ENCODE data around the gene SBNO1.

The SBNO1 gene

DNA sequence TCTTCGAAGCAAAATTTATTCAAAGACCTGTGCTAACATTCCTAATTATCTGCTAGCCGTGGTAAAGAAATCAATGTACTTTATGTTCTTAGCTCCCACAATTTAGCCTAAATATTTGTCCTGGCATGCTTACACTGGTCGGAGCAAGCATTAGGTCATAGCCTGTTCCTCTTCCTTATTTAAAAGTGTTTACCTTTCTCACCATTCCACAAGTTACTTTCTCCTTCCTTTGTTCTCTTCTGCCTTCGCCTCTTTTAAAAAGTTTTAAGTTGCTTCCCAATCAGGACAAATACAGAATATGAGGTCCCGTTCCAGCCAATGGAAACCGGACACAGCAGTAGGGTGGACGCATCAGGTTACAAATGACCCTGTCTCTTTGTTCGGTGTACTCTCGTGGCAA is 104.6 kb downstream of the SBNO1 start:
- H3K27ac ChIP-seq (replicated peaks), result no peak overlapping the region
- no peak for TF ChIP-seq GABPA (IDR thresholded peaks at IDR 0.05; ENCODE audit: low read depth)
- TF ChIP-seq, protein P1, sequence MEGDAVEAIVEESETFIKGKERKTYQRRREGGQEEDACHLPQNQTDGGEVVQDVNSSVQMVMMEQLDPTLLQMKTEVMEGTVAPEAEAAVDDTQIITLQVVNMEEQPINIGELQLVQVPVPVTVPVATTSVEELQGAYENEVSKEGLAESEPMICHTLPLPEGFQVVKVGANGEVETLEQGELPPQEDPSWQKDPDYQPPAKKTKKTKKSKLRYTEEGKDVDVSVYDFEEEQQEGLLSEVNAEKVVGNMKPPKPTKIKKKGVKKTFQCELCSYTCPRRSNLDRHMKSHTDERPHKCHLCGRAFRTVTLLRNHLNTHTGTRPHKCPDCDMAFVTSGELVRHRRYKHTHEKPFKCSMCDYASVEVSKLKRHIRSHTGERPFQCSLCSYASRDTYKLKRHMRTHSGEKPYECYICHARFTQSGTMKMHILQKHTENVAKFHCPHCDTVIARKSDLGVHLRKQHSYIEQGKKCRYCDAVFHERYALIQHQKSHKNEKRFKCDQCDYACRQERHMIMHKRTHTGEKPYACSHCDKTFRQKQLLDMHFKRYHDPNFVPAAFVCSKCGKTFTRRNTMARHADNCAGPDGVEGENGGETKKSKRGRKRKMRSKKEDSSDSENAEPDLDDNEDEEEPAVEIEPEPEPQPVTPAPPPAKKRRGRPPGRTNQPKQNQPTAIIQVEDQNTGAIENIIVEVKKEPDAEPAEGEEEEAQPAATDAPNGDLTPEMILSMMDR (IDR thresholded peaks at IDR 0.05; ENCODE audit: insufficient read depth, low read length), result no peak
- TF ChIP-seq SPI1 (IDR thresholded peaks at IDR 0.05; ENCODE audit: borderline replicate concordance, low read depth), result no peak
- no peak for TF ChIP-seq POLR2AphosphoS5 (IDR thresholded peaks at IDR 0.05; ENCODE audit: low read depth)
- TF ChIP-seq, protein P2, sequence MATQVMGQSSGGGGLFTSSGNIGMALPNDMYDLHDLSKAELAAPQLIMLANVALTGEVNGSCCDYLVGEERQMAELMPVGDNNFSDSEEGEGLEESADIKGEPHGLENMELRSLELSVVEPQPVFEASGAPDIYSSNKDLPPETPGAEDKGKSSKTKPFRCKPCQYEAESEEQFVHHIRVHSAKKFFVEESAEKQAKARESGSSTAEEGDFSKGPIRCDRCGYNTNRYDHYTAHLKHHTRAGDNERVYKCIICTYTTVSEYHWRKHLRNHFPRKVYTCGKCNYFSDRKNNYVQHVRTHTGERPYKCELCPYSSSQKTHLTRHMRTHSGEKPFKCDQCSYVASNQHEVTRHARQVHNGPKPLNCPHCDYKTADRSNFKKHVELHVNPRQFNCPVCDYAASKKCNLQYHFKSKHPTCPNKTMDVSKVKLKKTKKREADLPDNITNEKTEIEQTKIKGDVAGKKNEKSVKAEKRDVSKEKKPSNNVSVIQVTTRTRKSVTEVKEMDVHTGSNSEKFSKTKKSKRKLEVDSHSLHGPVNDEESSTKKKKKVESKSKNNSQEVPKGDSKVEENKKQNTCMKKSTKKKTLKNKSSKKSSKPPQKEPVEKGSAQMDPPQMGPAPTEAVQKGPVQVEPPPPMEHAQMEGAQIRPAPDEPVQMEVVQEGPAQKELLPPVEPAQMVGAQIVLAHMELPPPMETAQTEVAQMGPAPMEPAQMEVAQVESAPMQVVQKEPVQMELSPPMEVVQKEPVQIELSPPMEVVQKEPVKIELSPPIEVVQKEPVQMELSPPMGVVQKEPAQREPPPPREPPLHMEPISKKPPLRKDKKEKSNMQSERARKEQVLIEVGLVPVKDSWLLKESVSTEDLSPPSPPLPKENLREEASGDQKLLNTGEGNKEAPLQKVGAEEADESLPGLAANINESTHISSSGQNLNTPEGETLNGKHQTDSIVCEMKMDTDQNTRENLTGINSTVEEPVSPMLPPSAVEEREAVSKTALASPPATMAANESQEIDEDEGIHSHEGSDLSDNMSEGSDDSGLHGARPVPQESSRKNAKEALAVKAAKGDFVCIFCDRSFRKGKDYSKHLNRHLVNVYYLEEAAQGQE (IDR thresholded peaks at IDR 0.05; ENCODE audit: insufficient replicate concordance, low read depth), result no peak
- no peak for DNase-seq (ENCODE audit: low read depth in 1 of 2, low spot score in 1 of 2)
- H3K4me3 ChIP-seq (replicated peaks; ENCODE audit: insufficient read depth, low read length), result no peak overlapping the region
- H3K27me3 ChIP-seq (ENCODE audit: insufficient read depth, poor library complexity, severe bottlenecking), result no peaks in the 10 kb centered on the region

DNA sequence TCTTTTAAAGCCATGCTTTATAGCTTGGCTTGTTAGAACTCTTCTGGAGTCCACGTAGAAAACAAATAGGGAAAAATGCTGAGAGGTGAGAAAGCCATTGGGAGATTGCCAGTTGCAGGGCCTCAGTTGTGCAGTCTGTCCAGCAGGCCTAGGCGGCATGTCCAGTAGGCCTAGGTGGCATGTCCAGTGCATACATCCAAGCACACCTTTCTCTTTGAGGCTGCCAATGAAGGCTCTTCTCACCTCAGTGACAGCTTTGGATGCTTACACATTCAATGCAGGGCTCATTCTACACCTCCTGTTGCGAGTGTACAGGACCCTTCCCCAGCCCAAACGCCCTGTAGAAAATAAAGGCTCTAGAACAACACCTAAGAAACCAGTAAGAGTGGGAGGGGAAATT is 106.1 kb downstream of the SBNO1 start:
- Histone ChIP-seq H3K4me3 (replicated peaks; ENCODE audit: insufficient read depth, low read length) (no peak overlapping the region), H3K27me3 (ENCODE audit: insufficient read depth, poor library complexity, severe bottlenecking) (no peaks in the 10 kb centered on the region), H3K27ac (replicated peaks) (no peak overlapping the region)
- no peak for TF ChIP-seq POLR2AphosphoS5 (IDR thresholded peaks at IDR 0.05; ENCODE audit: low read depth)
- TF ChIP-seq, protein P1 (IDR thresholded peaks at IDR 0.05; ENCODE audit: insufficient read depth, low read length), result no peak
- TF ChIP-seq GABPA (IDR thresholded peaks at IDR 0.05; ENCODE audit: low read depth), result no peak
- TF ChIP-seq, protein P2 (IDR thresholded peaks at IDR 0.05; ENCODE audit: insufficient replicate concordance, low read depth), result no peak
- no peak for TF ChIP-seq SPI1 (IDR thresholded peaks at IDR 0.05; ENCODE audit: borderline replicate concordance, low read depth)
- DNase-seq (ENCODE audit: low read depth in 1 of 2, low spot score in 1 of 2), result no peak

DNA sequence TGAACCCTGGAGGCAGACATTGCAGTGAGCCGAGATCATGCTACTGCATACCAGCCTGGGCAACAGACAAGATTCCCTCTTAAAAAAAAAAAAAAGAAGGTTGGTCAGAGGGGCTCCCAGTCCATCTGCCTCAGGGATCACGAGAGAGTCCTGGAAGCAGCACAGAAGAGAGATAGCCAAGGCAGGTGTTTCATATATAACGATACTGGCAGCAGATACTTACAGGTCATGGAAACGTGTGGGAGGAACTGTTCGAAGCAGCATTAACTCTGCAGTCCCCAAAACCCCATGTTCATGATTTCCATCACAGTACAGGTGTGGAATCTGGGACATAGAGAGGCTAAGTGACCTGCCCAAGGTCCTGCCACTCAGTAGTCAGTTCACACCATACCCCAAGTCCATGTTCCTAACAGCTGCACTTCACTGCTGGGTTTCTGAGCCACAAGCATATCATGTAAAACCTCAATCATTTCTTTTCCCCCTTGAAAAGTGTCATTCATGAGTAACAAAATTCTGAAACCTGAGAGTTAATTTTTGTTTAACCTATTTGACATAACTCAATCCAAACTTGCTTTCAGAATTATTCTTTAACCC is 109.7 kb downstream of the SBNO1 start:
- Histone ChIP-seq H3K27me3 (ENCODE audit: insufficient read depth, poor library complexity, severe bottlenecking) (no peaks in the 10 kb centered on the region), H3K4me3 (replicated peaks; ENCODE audit: insufficient read depth, low read length) (no peak overlapping the region), H3K27ac (replicated peaks) (no peak overlapping the region)
- DNase-seq (ENCODE audit: low read depth in 1 of 2, low spot score in 1 of 2), result no peak
- TF ChIP-seq, protein P2 (IDR thresholded peaks at IDR 0.05; ENCODE audit: insufficient replicate concordance, low read depth), result no peak
- TF ChIP-seq GABPA (IDR thresholded peaks at IDR 0.05; ENCODE audit: low read depth), result no peak
- TF ChIP-seq POLR2AphosphoS5 (IDR thresholded peaks at IDR 0.05; ENCODE audit: low read depth), result no peak
- TF ChIP-seq, protein P1 (IDR thresholded peaks at IDR 0.05; ENCODE audit: insufficient read depth, low read length), result no peak
- TF ChIP-seq SPI1 (IDR thresholded peaks at IDR 0.05; ENCODE audit: borderline replicate concordance, low read depth), result no peak

Measured in HL-60 (cell line).